ENCODE data around the gene PI4KB. TPM values are rescaled to one million over a fixed set of nuclear protein-coding genes. Genes with fewer than 3 reads are reported as not detected.

PI4KB gene
- 19.1 and 25.5 TPM in 2 replicates for total RNA-seq (2014; rRNA removed; shearing (Covaris generic))
- 12.3 and 15.3 TPM in 2 replicates for polyA plus RNA-seq (2016; fragmentation: Nextera tagmentation; extraction: Ambion mirVana)
- long read RNA-seq, partial matches to known transcripts: 2 of 5 reads
- long read RNA-seq, other reads (novel, unspliced or antisense): 1 of 5 reads

GRCh38 chr1:151327223-151327902, at the start of gene PI4KB:
Gene PI4KB, minus strand, starts transcription at chr1:151327416. Its CDS starts 10,935 bp downstream, at chr1:151316481.
- Mint-ChIP-seq H3K36me3 (ENCODE audit: low read depth) (peaks cover 8% of the 10 kb centered on the region), H3K27ac (peak within 1 kb of the TSS; percentile 99), H3K27me3 (ENCODE audit: insufficient read depth, low read depth, poor library complexity) (peaks cover 9% of the 10 kb centered on the region), H3K9me3 (no peaks in the 10 kb centered on the region), H3K4me3 (peak within 1 kb of the TSS; percentile 83), H3K4me1 (peaks cover 10% of the 10 kb centered on the region; the same call in 2 of the 3 replicates)
- Histone ChIP-seq H3K27me3 (ENCODE audit: insufficient read depth) (no peaks in the 10 kb centered on the region), H3K4me1 (ENCODE audit: insufficient read depth) (peaks cover 14% of the 10 kb centered on the region), H3K9me2 (ENCODE audit: insufficient read depth) (no peaks in the 10 kb centered on the region), H3K36me3 (ENCODE audit: insufficient read depth) (peaks cover 6% of the 10 kb centered on the region; the same call in 1 of the 2 replicates), H4K20me1 (replicated peaks; ENCODE audit: insufficient read depth) (peaks cover 4% of the 10 kb centered on the region; the same call in 1 of the 2 replicates), H3K79me2 (replicated peaks; ENCODE audit: insufficient read depth) (peaks cover 15% of the 10 kb centered on the region), H3K27ac (ENCODE audit: low read depth) (peak within 1 kb of the TSS; percentile 85), H3K4me3 (peak within 1 kb of the TSS; percentile 74), H3F3A (replicated peaks; ENCODE audit: low read depth) (0 out of 2 replicates have a peak, but pooled peaks cover 5% of the 10 kb centered on the region), H2AFZ (peak within 1 kb of the TSS; percentile 84), H3K4me2 (peak within 1 kb of the TSS; percentile 95)
- TF ChIP-seq REST (IDR thresholded peaks at IDR 0.05; ENCODE audit: unreplicated experiment): no peak
- no peak for TF ChIP-seq EZH2phosphoT487 (IDR thresholded peaks at IDR 0.05; ENCODE audit: unreplicated experiment)
- TF ChIP-seq POLR2AphosphoS5 (IDR thresholded peaks at IDR 0.05; ENCODE audit: low read depth): peak; percentile 82
- DNase-seq (ENCODE audit: low spot score): peak; percentile 100
- peak; percentile 94 for ATAC-seq

- H3F3A ChIP-seq (replicated peaks; ENCODE audit: low read depth): no peaks in the 10 kb centered on the region
- H3K4me2 ChIP-seq: peak overlapping the region; percentile 69; the same call in 1 of the 2 replicates
- no peaks in the 10 kb centered on the region; the same call in 2 of the 3 replicates for H3K9me3 Mint-ChIP-seq
- TF ChIP-seq POLR2AphosphoS5 (IDR thresholded peaks at IDR 0.05; ENCODE audit: low read depth) (no peak), ZNF331 (CRISPR knock-in tag; IDR thresholded peaks at IDR 0.05; ENCODE audit: low read depth) (no peak), ZNF462 (CRISPR knock-in tag; IDR thresholded peaks at IDR 0.05) (no peak), ETS1 (IDR thresholded peaks at IDR 0.05) (no peak)
Observed at GRCh38 chr1:151373196-151373595, 46.0 kb upstream of the PI4KB start.

More at GRCh38 chr1:151373196-151373595, 46.0 kb upstream of the PI4KB start:
- peaks cover 14% of the 10 kb centered on the region for H3K27me3 Mint-ChIP-seq (ENCODE audit: insufficient read depth, low read depth, poor library complexity)
- peaks cover 16% of the 10 kb centered on the region for H3K4me1 ChIP-seq (ENCODE audit: insufficient read depth)
- H3K27ac Mint-ChIP-seq: peak overlapping the region; percentile 83
- no peak overlapping the region for H3K4me3 ChIP-seq
- H2AFZ ChIP-seq: no peak overlapping the region; the same call in 1 of the 2 replicates
- peak overlapping the region; percentile 20; the same call in 1 of the 3 replicates for H3K4me3 Mint-ChIP-seq
- DNase-seq (ENCODE audit: low spot score) (no peak), ATAC-seq (no peak)
- H3K79me2 ChIP-seq (replicated peaks; ENCODE audit: insufficient read depth): no peaks in the 10 kb centered on the region
- H3K4me1 Mint-ChIP-seq: peaks cover 27% of the 10 kb centered on the region
- H4K20me1 ChIP-seq (replicated peaks; ENCODE audit: insufficient read depth): no peaks in the 10 kb centered on the region
- H3K27me3 ChIP-seq (ENCODE audit: insufficient read depth): no peaks in the 10 kb centered on the region
- no peaks in the 10 kb centered on the region for H3K36me3 ChIP-seq (ENCODE audit: insufficient read depth)
- no peak overlapping the region for H3K27ac ChIP-seq (ENCODE audit: low read depth)
- no peaks in the 10 kb centered on the region for H3K9me2 ChIP-seq (ENCODE audit: insufficient read depth)
- H3K36me3 Mint-ChIP-seq (ENCODE audit: low read depth): no peaks in the 10 kb centered on the region
